Measurements from ENCODE around the gene PJVK. TPM values are rescaled to one million over a fixed set of nuclear protein-coding genes. Genes with fewer than 3 reads are reported as not detected.
"Not testable (repeated sequence)": the region's sequence is repeated elsewhere in the genome, so short reads cannot be mapped to it uniquely, and the experiment has no call there.

PJVK gene
- total RNA-seq, 1 donor = 1.3 TPM

DNA sequence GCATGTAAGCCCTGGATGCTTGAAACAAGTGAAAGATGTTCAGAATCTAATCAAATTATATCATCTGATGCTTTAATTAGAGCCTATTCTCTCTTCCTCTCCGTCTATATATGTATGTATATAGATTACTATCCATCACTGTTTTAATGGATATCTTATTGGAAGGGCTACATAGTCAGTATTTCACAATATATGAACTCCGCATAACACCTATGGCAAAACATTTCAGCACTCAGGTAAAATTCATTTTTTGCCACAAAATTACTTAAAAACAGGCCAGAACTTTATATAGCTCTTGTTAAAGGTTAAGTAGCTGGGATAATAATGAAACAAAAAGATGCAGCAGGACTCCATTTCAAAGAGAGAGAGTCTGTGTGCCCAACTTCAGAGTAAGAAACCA is 1.2 kb downstream of the PJVK start:
- no peak for DNase-seq (ENCODE audit: low read depth)
- TF ChIP-seq, protein P1, sequence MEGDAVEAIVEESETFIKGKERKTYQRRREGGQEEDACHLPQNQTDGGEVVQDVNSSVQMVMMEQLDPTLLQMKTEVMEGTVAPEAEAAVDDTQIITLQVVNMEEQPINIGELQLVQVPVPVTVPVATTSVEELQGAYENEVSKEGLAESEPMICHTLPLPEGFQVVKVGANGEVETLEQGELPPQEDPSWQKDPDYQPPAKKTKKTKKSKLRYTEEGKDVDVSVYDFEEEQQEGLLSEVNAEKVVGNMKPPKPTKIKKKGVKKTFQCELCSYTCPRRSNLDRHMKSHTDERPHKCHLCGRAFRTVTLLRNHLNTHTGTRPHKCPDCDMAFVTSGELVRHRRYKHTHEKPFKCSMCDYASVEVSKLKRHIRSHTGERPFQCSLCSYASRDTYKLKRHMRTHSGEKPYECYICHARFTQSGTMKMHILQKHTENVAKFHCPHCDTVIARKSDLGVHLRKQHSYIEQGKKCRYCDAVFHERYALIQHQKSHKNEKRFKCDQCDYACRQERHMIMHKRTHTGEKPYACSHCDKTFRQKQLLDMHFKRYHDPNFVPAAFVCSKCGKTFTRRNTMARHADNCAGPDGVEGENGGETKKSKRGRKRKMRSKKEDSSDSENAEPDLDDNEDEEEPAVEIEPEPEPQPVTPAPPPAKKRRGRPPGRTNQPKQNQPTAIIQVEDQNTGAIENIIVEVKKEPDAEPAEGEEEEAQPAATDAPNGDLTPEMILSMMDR (IDR thresholded peaks at IDR 0.05; ENCODE audit: insufficient read depth, low read depth, low read length) = no peak
- no peak overlapping the region for H3K4me3 ChIP-seq (ENCODE audit: low read depth, low read length)

DNA sequence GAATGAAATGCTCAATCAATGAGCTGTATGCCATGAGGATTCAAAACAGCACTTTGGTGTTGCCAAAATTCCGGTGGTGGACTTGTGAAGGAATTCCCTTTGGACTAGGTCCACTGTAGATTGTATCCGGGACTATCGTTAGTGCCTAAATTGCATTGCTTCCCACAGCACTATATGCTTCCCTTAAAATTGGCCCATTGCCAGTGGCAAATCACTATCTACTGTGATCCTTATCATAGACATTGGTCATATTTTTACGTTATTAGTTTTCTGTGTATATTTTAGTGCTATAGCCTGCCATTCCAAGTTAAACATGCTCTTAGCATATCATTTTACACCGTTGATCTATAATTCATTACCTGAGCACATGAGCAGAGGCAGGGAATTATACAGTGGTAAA is 1.7 kb downstream of the PJVK start:
- TF ChIP-seq, protein P1 (IDR thresholded peaks at IDR 0.05; ENCODE audit: insufficient read depth, low read depth, low read length) = no peak
- no peak for DNase-seq (ENCODE audit: low read depth)

DNA sequence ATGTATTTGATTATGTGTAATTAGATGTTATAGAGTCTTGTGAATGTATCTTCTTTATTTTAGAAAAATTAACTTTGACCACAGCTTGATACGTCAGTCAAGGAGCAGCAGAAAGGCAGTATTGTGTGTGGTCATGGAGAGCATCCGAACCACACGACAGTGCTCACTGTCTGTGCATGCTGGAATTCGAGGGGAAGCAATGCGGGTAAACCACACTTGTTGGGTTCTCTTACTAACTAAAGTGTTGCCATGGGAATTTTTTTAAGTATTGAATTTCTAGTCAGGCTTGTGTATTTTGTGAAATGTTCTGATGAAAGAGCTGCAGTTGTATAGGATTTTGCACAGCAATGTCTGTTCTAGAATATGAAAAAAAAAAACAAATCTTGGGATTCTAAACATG is 4.8 kb downstream of the PJVK start:
- no peak for DNase-seq (ENCODE audit: low read depth)
- TF ChIP-seq, protein P1 (IDR thresholded peaks at IDR 0.05; ENCODE audit: insufficient read depth, low read depth, low read length) = no peak
- no peak overlapping the region for H3K4me3 ChIP-seq (ENCODE audit: low read depth, low read length)

More for the DNA sequence above, 1.7 kb downstream of the PJVK start:
- H3K4me3 ChIP-seq (ENCODE audit: low read depth, low read length) = no peak overlapping the region

DNA sequence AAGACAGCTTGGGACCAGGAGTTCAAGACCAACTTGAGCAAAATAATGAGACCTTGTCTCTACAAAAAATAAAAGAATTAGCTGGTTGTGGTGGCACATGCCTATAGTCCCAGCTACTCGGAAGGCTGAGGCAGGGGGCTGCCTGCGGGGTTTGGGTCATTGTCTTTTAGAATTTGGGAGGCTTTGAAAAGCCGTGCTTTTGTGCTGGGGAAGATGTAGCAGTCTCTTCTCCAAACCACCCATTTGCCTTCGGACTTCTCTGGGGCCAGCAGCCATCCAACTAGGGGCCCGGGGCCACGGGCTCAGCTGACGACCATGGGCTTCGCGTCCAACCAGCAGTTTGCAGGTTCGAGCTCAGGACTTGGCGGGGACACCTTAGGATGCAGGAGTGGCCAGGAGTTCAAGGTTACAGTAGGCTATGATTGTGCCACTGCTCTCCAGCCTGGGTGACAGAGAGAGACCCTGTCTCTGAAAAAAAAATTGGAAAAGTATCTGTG is 6.3 kb downstream of the PJVK start:
- DNase-seq (ENCODE audit: low read depth) = no peak
- no peak overlapping the region for H3K4me3 ChIP-seq (ENCODE audit: low read depth, low read length)
- TF ChIP-seq, protein P1 (IDR thresholded peaks at IDR 0.05; ENCODE audit: insufficient read depth, low read depth, low read length) = no peak

DNA sequence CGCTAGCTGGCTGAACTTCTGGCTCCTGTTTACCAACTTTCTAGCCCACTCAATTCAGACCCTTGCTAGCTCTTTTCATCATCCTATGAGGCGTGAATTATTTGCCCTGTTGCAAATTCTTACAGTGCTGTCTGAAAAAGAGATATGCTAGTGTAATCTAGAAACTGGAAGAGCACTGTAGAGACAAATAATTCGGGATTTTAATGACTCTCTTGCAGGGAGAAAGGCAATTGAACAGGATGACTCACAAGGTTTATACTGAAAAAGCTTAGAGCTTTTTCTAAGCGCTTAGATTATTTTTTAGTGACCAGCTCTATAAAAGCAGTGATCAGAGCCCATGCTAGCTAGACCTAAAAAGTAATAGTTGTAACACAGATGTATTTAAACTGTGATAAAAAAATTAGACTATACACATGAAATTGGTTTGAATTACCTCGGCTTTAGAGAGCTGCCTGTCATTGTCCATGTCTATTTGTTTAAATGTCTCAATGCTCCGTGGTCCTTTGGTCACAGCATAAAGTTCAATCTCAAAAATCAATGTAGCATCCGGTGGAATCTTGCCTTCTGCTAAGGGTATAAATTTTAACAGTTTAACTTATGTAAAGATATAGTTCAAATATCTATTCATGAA is 18.2 kb downstream of the PJVK start:
- TF ChIP-seq, protein P1 (IDR thresholded peaks at IDR 0.05; ENCODE audit: insufficient read depth, low read depth, low read length) = no peak
- no peak overlapping the region for H3K4me3 ChIP-seq (ENCODE audit: low read depth, low read length)
- no peak for DNase-seq (ENCODE audit: low read depth)

DNA sequence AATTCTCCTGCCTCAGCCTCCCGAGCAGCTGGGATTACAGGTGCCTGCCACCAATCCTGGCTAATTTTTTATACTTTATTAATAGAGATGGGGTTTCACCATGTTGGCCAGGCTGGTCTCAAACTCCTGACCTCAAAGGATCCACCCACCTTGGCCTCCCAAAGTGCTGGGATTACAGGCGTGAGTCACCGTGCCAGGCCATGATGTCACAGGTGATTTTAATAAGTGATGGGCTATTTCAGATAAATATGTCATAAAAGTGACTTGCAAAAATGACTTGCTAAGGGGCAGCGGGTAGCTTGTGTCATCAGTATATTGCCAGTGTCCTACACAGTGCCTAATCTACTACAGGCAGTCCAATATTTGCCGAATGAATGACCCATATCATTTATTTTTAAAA is 20.1 kb downstream of the PJVK start:
- DNase-seq (ENCODE audit: low read depth); H3K4me3 ChIP-seq (ENCODE audit: low read depth, low read length): not testable (repeated sequence)

DNA sequence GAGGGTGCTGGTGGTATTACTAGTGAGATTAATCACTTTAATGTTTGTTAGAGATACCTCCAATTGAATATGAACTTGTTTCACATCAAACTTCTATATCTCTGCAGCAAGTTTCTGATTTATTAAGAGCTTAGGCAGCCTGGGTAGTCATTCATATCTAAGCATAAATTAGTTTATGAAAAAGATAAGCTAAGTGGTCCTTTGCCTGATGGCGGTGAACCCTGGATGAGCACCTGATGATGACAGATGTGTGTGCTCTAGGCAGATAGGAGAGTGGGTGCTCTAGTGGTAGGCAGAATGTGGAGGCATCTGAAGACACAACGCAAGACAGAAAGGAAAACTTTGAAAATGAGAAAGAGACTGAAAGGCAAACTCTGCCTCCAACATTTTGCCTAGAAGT is 22.2 kb downstream of the PJVK start:
- TF ChIP-seq, protein P1 (IDR thresholded peaks at IDR 0.05; ENCODE audit: insufficient read depth, low read depth, low read length) = no peak

More for the DNA sequence above, 22.2 kb downstream of the PJVK start:
- no peak overlapping the region for H3K4me3 ChIP-seq (ENCODE audit: low read depth, low read length)
- DNase-seq (ENCODE audit: low read depth) = no peak
